Measurements from ENCODE around the gene CD109.

GRCh38 chr6:73873081-73873480, 177.1 kb downstream of the CD109 start:
- TF ChIP-seq EP300 (conservative IDR thresholded peaks at IDR 0.05; ENCODE audit: poor library complexity, severe bottlenecking) (no peak), CTCF (IDR thresholded peaks at IDR 0.05; ENCODE audit: poor library complexity, severe bottlenecking) (no peak), RAD21 (conservative IDR thresholded peaks at IDR 0.05) (no peak), POLR2AphosphoS5 (IDR thresholded peaks at IDR 0.05) (no peak), REST (IDR thresholded peaks at IDR 0.05; ENCODE audit: borderline replicate concordance) (no peak), EZH2 (IDR thresholded peaks at IDR 0.05; ENCODE audit: borderline replicate concordance, insufficient read depth, low read length, poor library complexity, severe bottlenecking) (no peak)
